Measurements from ENCODE around the gene KIRREL3.

GRCh38 chr11:126993599-126993998 is 7.0 kb downstream of the KIRREL3 start:
- no peak for TF ChIP-seq CTCF (IDR thresholded peaks at IDR 0.05)
- TF ChIP-seq, protein P1, sequence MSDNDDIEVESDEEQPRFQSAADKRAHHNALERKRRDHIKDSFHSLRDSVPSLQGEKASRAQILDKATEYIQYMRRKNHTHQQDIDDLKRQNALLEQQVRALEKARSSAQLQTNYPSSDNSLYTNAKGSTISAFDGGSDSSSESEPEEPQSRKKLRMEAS (IDR thresholded peaks at IDR 0.05; ENCODE audit: low read depth) = no peak
- TF ChIP-seq SMC3 (IDR thresholded peaks at IDR 0.05; ENCODE audit: low read depth, low read length) = no peak
- TF ChIP-seq SIN3A (IDR thresholded peaks at IDR 0.05; ENCODE audit: borderline replicate concordance, low read depth, low read length) = no peak
- TF ChIP-seq, protein P2, sequence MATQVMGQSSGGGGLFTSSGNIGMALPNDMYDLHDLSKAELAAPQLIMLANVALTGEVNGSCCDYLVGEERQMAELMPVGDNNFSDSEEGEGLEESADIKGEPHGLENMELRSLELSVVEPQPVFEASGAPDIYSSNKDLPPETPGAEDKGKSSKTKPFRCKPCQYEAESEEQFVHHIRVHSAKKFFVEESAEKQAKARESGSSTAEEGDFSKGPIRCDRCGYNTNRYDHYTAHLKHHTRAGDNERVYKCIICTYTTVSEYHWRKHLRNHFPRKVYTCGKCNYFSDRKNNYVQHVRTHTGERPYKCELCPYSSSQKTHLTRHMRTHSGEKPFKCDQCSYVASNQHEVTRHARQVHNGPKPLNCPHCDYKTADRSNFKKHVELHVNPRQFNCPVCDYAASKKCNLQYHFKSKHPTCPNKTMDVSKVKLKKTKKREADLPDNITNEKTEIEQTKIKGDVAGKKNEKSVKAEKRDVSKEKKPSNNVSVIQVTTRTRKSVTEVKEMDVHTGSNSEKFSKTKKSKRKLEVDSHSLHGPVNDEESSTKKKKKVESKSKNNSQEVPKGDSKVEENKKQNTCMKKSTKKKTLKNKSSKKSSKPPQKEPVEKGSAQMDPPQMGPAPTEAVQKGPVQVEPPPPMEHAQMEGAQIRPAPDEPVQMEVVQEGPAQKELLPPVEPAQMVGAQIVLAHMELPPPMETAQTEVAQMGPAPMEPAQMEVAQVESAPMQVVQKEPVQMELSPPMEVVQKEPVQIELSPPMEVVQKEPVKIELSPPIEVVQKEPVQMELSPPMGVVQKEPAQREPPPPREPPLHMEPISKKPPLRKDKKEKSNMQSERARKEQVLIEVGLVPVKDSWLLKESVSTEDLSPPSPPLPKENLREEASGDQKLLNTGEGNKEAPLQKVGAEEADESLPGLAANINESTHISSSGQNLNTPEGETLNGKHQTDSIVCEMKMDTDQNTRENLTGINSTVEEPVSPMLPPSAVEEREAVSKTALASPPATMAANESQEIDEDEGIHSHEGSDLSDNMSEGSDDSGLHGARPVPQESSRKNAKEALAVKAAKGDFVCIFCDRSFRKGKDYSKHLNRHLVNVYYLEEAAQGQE (IDR thresholded peaks at IDR 0.05; ENCODE audit: low read depth, low read length) = no peak
- TF ChIP-seq GATA2 (CRISPR knock-in tag; IDR thresholded peaks at IDR 0.05) = no peak
- TF ChIP-seq, protein P3, sequence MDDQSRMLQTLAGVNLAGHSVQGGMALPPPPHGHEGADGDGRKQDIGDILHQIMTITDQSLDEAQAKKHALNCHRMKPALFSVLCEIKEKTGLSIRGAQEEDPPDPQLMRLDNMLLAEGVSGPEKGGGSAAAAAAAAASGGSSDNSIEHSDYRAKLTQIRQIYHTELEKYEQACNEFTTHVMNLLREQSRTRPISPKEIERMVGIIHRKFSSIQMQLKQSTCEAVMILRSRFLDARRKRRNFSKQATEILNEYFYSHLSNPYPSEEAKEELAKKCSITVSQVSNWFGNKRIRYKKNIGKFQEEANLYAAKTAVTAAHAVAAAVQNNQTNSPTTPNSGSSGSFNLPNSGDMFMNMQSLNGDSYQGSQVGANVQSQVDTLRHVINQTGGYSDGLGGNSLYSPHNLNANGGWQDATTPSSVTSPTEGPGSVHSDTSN (IDR thresholded peaks at IDR 0.05) = no peak
- no peak for TF ChIP-seq TAF1 (IDR thresholded peaks at IDR 0.05; ENCODE audit: borderline replicate concordance, low read depth, low read length)

All from SK-N-SH (cell line).